Measurements from ENCODE around the gene DZIP3. TPM values are rescaled to one million over a fixed set of nuclear protein-coding genes. Genes with fewer than 3 reads are reported as not detected.
"Not testable (repeated sequence)": the region's sequence is repeated elsewhere in the genome, so short reads cannot be mapped to it uniquely, and the experiment has no call there.

Gene DZIP3
- polyA plus RNA-seq, 3 donors = 30.7 to 38.9 (median 35.4) TPM

- no peak for DNase-seq (ENCODE audit: extremely low read depth in 1 of 11, low read depth in 9 of 11, low spot score in 4 of 11)
These were observed 72.2 kb downstream of the DZIP3 start for GRCh38 chr3:108661699-108662098.

DNA sequence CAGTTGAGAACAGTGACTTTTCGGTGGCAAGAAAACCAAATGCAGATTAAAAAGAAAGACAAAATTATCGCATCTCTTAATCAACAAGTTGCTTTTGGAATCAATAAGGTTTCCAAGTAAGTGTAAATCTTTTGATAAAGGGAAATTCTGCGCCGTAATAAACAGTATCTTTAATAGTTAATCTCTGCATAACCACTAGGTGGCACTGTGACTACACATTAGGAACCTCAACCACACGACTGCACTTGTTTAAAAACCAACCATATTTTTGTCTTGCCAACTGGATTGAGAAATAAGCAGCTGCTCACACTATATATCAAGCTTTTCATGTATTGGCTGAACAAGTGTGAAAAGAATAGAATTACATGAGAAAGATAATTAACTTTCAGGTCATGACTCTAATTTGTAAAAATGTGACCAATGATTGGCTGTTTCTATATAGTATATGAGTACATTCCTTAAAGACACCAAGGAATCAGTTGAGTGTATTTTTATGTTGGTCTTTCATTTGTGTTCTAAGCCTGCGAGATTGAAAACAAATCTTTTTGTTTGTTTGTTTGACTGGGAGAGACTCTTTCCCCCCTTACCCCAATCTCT lies 72.7 kb downstream of the DZIP3 start:
- peak; percentile 28 to 70 (median 54) for DNase-seq (ENCODE audit: extremely low read depth in 1 of 11, low read depth in 9 of 11, low spot score in 4 of 11)

DNA sequence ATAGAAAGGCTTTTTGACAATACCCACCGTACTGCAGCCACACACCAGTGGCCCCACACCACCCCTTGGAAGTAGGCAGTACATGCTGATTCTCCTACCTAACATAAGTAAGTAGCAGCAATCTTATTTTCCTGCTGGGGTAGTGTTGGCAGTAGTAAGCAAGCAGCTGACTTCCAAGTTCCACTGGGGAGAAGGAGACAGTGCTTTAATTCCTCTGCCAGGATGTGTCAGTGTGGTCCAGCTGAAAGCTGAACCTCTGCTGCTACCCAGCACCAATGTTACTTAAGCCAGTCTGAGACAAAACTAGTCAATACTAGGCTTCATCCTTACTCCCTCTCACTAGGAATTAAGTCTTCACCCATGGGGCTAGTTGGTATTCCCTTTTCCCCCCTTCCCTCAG lies 74.7 kb downstream of the DZIP3 start:
- DNase-seq (ENCODE audit: extremely low read depth in 1 of 11, low read depth in 9 of 11, low spot score in 4 of 11) = no peak

- DNase-seq (ENCODE audit: extremely low read depth in 1 of 11, low read depth in 9 of 11, low spot score in 4 of 11) = no peak
These were observed 77.8 kb downstream of the DZIP3 start for GRCh38 chr3:108667312-108667711.

GRCh38 chr3:108669208-108669607 lies 79.7 kb downstream of the DZIP3 start:
- DNase-seq (ENCODE audit: extremely low read depth in 1 of 11, low read depth in 9 of 11, low spot score in 4 of 11) = no peak

- no peak for DNase-seq (ENCODE audit: extremely low read depth in 1 of 11, low read depth in 9 of 11, low spot score in 4 of 11)
These were observed 83.2 kb downstream of the DZIP3 start for GRCh38 chr3:108672701-108673100.

DNA sequence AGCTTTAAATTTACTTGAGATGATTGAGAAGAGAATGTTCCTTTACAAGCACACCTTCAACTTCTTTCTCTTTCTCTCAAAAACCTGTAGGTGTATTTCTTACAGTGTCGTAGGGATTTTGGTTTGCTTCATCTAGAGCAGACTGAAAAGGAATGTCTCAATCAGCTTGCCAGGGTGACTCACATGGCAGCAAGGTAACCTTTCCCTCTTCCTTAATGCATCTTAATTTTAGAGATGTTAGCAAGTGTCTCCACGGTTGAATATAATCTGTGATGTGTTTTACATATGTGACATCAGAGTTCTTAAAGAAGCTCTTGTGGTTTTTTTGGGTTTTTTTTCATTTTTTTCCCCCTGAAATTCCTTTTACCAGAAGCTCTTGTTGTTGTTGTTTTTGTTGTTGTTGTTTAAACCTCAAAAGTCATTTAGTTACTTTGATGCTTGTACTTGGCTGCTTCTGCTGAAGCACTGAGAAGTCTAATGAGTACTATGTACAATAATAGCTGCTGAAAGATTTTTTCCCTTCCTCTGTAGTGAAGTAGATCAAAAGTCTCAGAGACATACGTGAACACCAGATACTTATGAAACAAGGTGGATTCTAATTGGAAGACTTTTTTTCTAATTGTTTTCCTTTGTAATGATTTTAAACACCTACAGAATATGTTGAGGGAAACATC lies 84.6 kb downstream of the DZIP3 start:
- DNase-seq (ENCODE audit: extremely low read depth in 1 of 11, low read depth in 9 of 11, low spot score in 4 of 11) = no peak

DNA sequence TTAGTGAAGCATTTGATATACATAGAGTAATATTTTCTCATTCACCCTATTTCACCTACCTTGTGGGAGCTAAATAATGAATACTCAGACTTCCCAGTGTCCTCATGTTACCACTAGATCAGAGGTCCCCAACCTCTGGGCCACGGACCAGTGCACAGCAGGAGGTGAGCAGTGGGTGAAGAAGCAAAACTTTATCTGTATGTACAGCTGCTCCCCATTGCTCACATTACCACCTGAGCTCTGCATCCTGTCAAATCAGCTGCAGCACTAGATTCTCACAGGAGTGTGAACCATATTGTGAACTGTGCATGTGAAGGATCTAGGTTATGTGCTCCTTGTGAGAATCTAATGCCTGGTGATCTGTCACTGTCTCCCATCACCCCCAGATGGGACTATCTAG lies 88.3 kb downstream of the DZIP3 start:
- no peak for DNase-seq (ENCODE audit: extremely low read depth in 1 of 11, low read depth in 9 of 11, low spot score in 4 of 11)

- not testable (repeated sequence) for DNase-seq (ENCODE audit: extremely low read depth in 1 of 11, low read depth in 9 of 11, low spot score in 4 of 11)
These were observed 102.8 kb downstream of the DZIP3 start for GRCh38 chr3:108692286-108692685.

- DNase-seq (ENCODE audit: extremely low read depth in 1 of 11, low read depth in 9 of 11, low spot score in 4 of 11) = no peak
These were observed 108.9 kb downstream of the DZIP3 start for GRCh38 chr3:108698461-108698860.

GRCh38 chr3:108705045-108705444 lies 115.5 kb downstream of the DZIP3 start:
- no peak for DNase-seq (ENCODE audit: extremely low read depth in 1 of 11, low read depth in 9 of 11, low spot score in 4 of 11)

DNA sequence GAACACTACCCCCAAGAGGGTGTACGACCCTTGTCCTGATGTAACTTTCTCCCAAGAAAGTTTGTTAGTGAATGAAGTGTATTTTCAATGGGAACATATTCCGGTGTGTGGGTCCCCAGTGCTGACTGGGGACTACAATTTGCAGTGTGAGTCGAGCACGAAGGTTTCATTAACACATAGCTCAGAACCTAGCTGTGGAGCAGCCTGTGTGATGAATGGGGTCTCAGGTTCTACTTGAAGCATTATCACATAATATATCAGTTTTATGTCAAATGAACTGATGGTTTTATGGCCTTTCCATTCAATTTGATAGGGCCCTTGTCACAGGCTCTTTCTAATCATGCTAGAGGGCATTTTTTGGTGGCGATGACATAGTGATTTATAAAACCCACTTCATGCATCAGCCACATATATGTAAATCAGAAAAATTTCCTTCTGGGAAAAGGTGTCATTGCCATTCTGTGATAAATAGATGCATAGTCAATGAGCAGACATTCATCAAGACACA lies 123.5 kb downstream of the DZIP3 start:
- DNase-seq (ENCODE audit: extremely low read depth in 1 of 11, low read depth in 9 of 11, low spot score in 4 of 11) = no peak

DNA sequence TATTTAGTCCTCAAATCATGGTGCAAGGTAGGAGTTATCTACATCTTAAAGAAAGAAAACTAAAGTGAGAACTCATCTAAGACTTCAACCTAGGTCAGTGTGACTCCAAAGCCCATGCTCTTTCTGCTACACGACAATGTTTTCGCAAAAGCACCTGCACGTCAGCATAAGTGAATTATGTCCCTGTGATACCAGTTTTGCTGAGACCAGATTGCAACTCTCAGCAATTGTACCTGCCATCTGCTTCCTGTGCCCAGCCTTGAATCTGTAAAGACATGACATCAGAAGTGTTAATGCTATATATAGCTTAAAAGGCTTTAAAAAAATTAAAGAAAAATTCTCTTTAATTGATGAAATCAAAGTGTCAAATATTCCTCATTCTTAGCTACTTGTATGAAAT lies 124.3 kb downstream of the DZIP3 start:
- no peak for DNase-seq (ENCODE audit: extremely low read depth in 1 of 11, low read depth in 9 of 11, low spot score in 4 of 11)

DNA sequence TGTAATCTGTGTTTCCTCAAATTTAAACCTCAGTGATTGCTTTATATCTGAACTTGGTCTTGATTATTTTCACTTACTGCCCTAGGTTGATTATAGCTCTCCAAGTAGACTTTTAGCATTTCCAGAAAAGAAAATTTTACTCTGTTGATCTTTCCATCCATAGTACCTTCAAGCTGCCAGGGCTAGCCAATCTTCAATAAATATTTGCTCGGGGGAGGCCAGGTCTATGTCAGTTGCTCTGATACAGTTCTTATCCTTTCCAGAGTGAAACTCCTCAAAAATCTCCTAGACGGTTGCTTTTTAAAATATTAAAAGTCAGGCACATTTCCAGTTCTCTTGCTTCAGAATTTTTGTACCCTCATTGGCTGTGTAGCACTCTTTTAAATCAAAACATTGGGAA lies 128.9 kb downstream of the DZIP3 start:
- DNase-seq (ENCODE audit: extremely low read depth in 1 of 11, low read depth in 9 of 11, low spot score in 4 of 11) = no peak

DNA sequence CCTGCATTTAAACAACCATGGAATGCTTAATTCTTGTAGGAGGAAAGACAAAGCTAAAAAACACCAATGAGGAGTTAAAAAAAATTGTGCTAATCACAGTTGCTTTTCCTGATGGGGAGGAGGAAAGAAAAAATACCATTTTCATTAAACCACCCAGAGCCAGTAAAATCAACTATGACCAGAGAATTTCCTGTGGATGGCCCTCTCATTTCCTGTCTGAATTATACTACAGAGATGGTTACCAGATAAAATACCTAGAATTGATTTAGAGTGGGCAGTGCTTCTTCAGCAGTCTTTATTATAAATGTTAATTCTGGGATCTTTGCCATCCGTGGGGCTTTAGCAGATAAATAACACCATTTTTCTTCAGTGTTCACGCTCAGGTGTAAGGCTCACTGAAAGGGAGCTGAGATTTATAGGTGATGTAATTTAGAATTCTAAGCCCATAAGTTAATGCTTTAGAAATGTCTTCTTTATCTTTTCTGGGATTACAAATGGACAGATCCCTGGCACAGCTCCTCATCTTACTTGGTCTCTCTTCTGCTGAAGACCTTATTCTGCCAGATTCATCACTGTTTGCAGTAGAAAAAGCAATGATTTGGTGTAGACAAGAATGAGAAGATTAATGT lies 129.8 kb downstream of the DZIP3 start:
- no peak for DNase-seq (ENCODE audit: extremely low read depth in 1 of 11, low read depth in 9 of 11, low spot score in 4 of 11)

DNA sequence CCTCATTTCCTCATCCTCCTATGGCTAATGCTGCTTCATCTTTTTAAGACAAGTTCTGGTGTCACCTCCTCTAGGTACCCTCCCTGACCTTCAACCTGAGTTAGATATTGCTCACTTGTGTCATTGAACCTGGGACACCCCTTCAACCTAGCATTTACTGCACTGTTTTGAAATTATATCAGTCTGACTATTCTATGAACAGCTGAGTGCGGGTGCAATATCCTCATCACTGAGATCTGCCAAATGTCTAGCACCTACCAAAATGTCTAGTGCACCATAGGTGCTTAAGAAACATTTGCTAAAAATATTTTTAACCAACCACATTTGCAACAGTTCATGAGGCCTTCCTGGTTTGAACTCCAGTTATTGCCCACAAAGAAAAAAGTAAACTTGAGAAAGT lies 133.2 kb downstream of the DZIP3 start:
- DNase-seq (ENCODE audit: extremely low read depth in 1 of 11, low read depth in 9 of 11, low spot score in 4 of 11) = no peak

DNA sequence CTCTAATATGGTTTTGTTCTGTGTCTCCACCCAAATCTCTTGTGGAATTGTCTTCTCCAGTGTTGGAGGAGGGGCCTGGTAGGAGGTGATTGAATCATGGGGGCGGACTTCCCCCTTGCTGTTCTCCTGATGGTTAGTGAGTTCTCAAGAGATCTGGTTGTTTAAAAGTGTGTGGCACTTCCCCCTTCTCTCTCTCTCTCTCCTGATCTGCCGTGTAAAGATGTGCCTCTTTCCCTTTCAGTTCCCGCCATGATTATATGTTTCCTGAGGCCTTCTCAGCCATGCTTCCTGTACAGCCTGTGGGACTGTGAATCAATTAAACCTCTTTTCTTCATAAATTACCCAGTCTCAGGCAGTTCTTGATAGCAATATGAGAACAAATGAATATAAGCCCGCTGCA lies 134.6 kb downstream of the DZIP3 start:
- no peak for DNase-seq (ENCODE audit: extremely low read depth in 1 of 11, low read depth in 9 of 11, low spot score in 4 of 11)

DNA sequence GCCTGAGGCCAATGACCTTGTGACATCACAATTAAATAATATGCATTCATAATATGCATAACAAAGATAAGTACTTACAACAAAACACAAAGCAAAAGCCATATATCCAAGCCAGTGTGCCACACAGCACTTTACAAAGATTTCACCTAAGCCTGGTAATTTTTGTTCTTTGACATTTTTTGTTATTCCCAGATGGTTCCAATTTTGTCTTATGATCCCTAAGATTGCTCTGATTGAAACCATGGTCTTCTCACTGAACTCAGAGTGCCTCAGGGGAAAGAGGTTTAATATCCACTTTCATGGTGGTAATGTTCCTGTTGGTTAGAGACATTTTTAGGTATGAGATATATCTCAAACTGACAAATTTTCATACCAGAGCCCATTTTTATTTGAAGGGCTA lies 138.6 kb downstream of the DZIP3 start:
- no peak for DNase-seq (ENCODE audit: extremely low read depth in 1 of 11, low read depth in 9 of 11, low spot score in 4 of 11)

DNA sequence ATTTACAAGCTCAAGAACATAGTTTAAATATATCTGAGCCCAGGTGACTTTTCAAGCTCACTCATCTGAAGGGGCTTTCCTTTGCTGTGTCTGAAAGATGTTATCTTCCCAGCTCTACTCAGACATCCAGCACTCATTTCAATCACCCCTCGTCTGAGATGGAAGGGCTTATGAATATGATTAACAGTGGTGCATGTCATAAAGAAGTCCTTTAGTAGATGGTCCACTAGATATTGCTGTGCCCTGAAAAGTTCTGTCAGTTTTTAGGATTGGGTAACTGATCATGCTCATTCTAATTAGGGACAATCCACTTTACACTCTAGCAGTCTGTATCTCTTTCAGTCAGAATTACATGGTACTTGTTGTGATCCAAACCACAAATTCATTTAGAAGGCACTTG lies 139.4 kb downstream of the DZIP3 start:
- DNase-seq (ENCODE audit: extremely low read depth in 1 of 11, low read depth in 9 of 11, low spot score in 4 of 11) = no peak

DNA sequence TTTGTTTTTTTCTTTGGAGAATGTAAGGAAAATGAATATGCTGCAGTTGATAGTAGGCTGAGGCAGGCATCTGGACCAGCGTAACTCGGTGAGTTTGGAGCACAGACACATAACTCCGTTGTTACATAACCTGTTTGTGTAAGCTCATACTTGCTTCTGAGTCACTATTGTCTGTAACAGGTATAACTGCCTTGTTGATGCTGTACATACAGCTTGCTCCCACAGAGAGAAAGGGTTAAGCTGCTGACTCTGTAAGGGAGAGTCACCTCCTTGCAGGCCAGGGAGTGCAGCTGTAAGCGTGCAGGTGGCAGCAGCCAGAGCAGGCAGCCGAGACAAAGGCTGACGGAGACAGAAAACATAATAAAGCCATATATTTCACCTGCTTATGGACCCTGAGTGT lies 147.3 kb downstream of the DZIP3 start:
- DNase-seq (ENCODE audit: extremely low read depth in 1 of 11, low read depth in 9 of 11, low spot score in 4 of 11) = no peak

- DNase-seq (ENCODE audit: extremely low read depth in 1 of 11, low read depth in 9 of 11, low spot score in 4 of 11) = no peak
These were observed 153.4 kb downstream of the DZIP3 start for GRCh38 chr3:108742929-108743328.
